Neuron (in vitro differentiated cells): ENCODE measurements around the gene SKIC2.
"Not testable (repeated sequence)": the region's sequence is repeated elsewhere in the genome, so short reads cannot be mapped to it uniquely, and the experiment has no call there.

ENCODE experiments used
- H2AFZ ChIP-seq: one replicate; pipeline ENCODE4 v1.6.1; 2013; ENCODE audit warnings: low read depth, mild to moderate bottlenecking, inconsistent platforms, low read length, moderate library complexity
- H3K27me3 ChIP-seq: one replicate; pipeline ENCODE4 v1.6.1; 2013; ENCODE audit warnings: low read length; ENCODE audit not compliant: insufficient read depth
- H3K36me3 ChIP-seq: one replicate; pipeline ENCODE4 v1.6.1; 2013; ENCODE audit warnings: low read length; ENCODE audit not compliant: insufficient read depth
- H3K4me1 ChIP-seq: one replicate; pipeline ENCODE4 v1.6.1; 2013; ENCODE audit warnings: low read length; ENCODE audit not compliant: insufficient read depth
- H3K4me3 ChIP-seq: 2 replicates; pipeline ENCODE4 v1.5.1; 2013; ENCODE audit warnings: mild to moderate bottlenecking, low read length, moderate library complexity
- H3K9me3 ChIP-seq: one replicate; pipeline ENCODE4 v1.6.1; 2013; ENCODE audit warnings: low read length

SKIC2 gene

DNA sequence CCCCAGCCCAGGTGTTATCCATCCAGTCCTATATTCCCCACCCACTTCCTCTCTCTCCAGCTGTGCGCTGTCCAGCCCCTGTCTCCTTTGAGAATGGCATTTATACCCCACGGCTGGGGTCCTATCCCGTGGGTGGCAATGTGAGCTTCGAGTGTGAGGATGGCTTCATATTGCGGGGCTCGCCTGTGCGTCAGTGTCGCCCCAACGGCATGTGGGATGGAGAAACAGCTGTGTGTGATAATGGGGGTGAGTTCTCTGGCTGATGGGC, 30.4 kb upstream of the SKIC2 start:
- Histone ChIP-seq H3K36me3 (no peaks in the 10 kb centered on the region), H3K9me3 (no peaks in the 10 kb centered on the region), H3K4me1 (peaks cover 2% of the 10 kb centered on the region), H3K4me3 (no peak overlapping the region), H3K27me3 (no peaks in the 10 kb centered on the region), H2AFZ (no peak overlapping the region)

DNA sequence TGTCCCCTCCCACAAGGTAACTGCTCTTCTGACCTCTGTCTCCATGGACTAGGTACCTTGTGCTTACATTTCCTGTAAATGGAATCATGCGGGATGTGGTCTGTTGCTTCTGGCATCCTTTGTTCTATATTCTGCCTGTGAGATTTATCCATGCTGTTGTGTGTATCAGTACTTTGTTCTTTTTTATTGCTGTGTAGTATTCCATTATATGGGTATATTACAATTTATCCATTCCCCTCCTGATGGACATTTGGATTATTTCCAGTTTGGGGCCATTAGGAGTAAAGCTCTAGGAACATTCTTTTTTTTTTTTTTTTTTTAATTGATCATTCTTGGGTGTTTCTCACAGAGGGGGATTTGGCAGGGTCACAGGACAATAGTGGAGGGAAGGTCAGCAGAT, 28.0 kb upstream of the SKIC2 start:
- Histone ChIP-seq H3K4me1 (peaks cover 2% of the 10 kb centered on the region), H3K36me3 (no peaks in the 10 kb centered on the region), H3K4me3 (no peak overlapping the region), H3K9me3 (no peaks in the 10 kb centered on the region), H3K27me3 (no peaks in the 10 kb centered on the region), H2AFZ (no peak overlapping the region)

DNA sequence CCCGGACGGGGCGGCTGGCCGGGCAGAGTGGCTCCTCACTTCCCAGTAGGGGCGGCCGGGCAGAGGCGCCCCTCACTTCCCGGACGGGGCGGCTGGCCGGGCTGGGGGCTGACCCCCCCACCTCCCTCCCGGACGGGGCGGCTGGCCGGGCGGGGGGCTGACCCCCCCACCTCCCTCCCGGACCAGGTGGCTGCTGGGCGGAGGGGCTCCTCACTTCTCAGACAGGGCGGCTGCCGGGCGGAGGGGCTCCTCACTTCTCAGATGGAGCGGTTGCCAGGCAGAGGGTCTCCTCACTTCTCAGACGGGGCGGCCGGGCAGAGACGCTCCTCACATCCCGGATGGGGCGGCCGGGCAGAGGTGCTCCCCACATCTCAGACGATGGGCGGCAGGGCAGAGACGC, 26.8 kb upstream of the SKIC2 start:
- H3K9me3 ChIP-seq, H3K4me3 ChIP-seq, H3K36me3 ChIP-seq, H3K4me1 ChIP-seq, H2AFZ ChIP-seq, H3K27me3 ChIP-seq: not testable (repeated sequence)

DNA sequence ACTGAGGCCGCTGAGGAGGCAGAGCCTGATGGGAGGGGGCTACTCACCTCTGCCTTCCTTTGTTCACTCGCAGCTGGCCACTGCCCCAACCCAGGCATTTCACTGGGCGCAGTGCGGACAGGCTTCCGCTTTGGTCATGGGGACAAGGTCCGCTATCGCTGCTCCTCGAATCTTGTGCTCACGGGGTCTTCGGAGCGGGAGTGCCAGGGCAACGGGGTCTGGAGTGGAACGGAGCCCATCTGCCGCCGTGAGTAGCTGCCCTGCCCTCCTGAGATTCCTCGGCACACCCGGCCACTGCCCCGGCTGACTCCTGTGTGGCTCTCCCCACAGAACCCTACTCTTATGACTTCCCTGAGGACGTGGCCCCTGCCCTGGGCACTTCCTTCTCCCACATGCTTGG, 25.4 kb upstream of the SKIC2 start:
- Histone ChIP-seq H3K36me3 (no peaks in the 10 kb centered on the region), H3K9me3 (no peaks in the 10 kb centered on the region), H2AFZ (no peak overlapping the region), H3K27me3 (no peaks in the 10 kb centered on the region), H3K4me1 (no peaks in the 10 kb centered on the region), H3K4me3 (no peak overlapping the region)

DNA sequence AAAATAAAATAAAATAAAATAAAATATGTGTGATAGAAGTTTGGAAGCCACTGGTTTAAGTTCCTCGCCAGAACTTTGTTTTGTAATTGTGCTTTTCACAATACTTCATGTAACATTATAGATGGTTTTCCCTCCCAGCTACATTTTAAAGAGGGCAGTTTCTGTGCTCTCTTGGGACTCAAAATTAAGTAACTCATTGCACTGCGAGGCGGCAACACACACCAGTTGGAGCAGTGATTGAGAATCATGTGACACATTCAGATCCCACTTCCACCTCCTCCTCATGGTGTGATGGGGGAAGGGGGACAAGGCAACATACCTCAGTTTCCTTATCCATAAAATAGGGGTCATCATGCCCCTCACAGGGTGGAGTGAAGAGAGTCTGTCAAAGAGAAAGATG, 24.0 kb upstream of the SKIC2 start:
- Histone ChIP-seq H3K36me3 (no peaks in the 10 kb centered on the region), H3K4me1 (no peaks in the 10 kb centered on the region), H2AFZ (no peak overlapping the region), H3K27me3 (no peaks in the 10 kb centered on the region), H3K9me3 (no peaks in the 10 kb centered on the region), H3K4me3 (no peak overlapping the region)

DNA sequence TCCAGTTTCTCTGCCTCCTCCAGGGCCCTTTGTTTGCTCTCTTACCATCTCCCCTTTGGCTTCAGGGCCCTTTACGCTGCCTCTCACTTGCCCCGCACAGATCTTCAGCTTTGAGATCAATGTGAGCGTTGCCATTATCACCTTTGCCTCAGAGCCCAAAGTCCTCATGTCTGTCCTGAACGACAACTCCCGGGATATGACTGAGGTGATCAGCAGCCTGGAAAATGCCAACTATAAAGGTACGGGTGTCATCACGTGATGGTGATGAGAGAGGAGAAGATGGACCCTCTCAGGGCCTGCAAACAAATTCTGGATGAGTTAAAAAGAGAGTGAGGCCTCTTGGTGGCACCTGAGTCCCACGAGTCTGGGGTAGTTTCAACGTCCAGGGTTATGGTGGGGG, 23.2 kb upstream of the SKIC2 start:
- Histone ChIP-seq H2AFZ (no peak overlapping the region), H3K4me3 (no peak overlapping the region), H3K36me3 (no peaks in the 10 kb centered on the region), H3K4me1 (no peaks in the 10 kb centered on the region), H3K27me3 (no peaks in the 10 kb centered on the region), H3K9me3 (no peaks in the 10 kb centered on the region)

DNA sequence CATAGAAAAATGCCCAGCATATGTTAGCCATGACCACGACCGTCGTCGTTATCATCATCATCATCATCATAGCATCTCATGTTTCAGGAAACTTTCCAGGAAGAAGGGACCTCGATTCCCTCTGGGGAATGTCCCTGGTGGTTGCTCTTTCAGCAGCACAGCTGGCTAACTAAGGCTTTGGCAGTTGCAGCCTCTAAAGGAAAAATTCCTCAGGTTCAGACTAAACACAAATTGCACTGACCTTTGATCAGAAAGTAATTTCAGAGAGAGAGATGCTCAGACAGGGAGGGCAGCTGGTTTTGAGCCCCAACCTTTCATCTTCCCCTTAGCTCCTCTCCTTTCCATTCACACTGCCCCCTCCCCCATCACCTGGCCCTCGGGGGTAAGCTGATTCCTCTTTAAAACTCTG, 18.7 kb upstream of the SKIC2 start:
- H3K4me1 ChIP-seq, result peaks cover 1% of the 10 kb centered on the region
- no peaks in the 10 kb centered on the region for H3K27me3 ChIP-seq
- H3K4me3 ChIP-seq, result no peak overlapping the region
- H3K9me3 ChIP-seq, result no peaks in the 10 kb centered on the region
- H3K36me3 ChIP-seq, result no peaks in the 10 kb centered on the region
- H2AFZ ChIP-seq, result no peak overlapping the region

DNA sequence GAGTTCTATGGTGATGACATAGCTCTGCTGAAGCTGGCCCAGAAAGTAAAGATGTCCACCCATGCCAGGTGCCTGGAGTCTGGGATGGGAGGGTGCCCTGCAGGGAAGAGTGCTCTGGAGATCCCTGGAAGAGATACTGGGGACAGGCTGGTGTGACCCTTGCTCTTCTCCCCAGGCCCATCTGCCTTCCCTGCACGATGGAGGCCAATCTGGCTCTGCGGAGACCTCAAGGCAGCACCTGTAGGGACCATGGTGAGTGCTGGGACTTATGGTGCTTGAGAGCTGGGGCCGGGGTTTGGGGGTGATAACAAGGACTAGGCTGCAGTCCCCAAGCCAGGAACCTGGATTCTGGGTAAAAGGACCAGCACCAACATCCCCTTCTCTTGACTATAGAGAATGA, 15.2 kb upstream of the SKIC2 start:
- Histone ChIP-seq H3K36me3 (no peaks in the 10 kb centered on the region), H3K4me1 (peaks cover 10% of the 10 kb centered on the region)

DNA sequence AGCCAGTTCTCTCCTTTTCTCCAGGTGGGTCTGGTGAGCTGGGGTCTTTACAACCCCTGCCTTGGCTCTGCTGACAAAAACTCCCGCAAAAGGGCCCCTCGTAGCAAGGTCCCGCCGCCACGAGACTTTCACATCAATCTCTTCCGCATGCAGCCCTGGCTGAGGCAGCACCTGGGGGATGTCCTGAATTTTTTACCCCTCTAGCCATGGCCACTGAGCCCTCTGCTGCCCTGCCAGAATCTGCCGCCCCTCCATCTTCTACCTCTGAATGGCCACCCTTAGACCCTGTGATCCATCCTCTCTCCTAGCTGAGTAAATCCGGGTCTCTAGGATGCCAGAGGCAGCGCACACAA, 13.8 kb upstream of the SKIC2 start:
- Histone ChIP-seq H3K4me1 (peaks cover 10% of the 10 kb centered on the region), H3K27me3 (no peaks in the 10 kb centered on the region), H2AFZ (no peak overlapping the region), H3K36me3 (peaks cover under 1% of the 10 kb centered on the region), H3K4me3 (no peak overlapping the region), H3K9me3 (no peaks in the 10 kb centered on the region)

More for the DNA sequence above, 15.2 kb upstream of the SKIC2 start:
- H3K9me3 ChIP-seq, result no peaks in the 10 kb centered on the region
- no peak overlapping the region for H2AFZ ChIP-seq
- H3K27me3 ChIP-seq, result no peaks in the 10 kb centered on the region
- H3K4me3 ChIP-seq, result no peak overlapping the region

DNA sequence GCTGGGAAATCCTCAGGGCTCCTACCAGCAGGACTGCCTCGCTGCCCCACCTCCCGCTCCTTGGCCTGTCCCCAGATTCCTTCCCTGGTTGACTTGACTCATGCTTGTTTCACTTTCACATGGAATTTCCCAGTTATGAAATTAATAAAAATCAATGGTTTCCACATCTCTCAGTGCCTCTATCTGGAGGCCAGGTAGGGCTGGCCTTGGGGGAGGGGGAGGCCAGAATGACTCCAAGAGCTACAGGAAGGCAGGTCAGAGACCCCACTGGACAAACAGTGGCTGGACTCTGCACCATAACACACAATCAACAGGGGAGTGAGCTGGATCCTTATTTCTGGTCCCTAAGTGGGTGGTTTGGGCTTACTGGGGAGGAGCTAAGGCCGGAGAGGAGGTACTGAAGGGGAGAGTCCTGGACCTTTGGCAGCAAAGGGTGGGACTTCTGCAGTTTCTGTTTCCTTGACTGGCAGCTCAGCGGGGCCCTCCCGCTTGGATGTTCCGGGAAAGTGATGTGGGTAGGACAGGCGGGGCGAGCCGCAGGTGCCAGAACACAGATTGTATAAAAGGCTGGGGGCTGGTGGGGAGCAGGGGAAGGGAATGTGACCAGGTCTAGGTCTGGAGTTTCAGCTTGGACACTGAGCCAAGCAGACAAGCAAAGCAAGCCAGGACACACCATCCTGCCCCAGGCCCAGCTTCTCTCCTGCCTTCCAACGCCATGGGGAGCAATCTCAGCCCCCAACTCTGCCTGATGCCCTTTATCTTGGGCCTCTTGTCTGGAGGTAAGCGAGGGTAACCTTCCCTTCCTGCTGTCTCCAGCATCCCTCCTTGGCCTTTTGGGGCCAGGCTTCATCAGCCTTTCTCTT, 13.2 kb upstream of the SKIC2 start, which contains the start of gene CFB:
TSS of gene CFB (plus strand) at position 589 of the 863 bp plus-strand sequence. CDS start at position 716, 127 bp downstream.
- Histone ChIP-seq H3K4me1 (peaks cover 10% of the 10 kb centered on the region), H2AFZ (no peak within 1 kb of the TSS), H3K4me3 (no peak within 1 kb of the TSS), H3K27me3 (no peaks in the 10 kb centered on the region), H3K36me3 (peaks cover 4% of the 10 kb centered on the region), H3K9me3 (no peaks in the 10 kb centered on the region)

DNA sequence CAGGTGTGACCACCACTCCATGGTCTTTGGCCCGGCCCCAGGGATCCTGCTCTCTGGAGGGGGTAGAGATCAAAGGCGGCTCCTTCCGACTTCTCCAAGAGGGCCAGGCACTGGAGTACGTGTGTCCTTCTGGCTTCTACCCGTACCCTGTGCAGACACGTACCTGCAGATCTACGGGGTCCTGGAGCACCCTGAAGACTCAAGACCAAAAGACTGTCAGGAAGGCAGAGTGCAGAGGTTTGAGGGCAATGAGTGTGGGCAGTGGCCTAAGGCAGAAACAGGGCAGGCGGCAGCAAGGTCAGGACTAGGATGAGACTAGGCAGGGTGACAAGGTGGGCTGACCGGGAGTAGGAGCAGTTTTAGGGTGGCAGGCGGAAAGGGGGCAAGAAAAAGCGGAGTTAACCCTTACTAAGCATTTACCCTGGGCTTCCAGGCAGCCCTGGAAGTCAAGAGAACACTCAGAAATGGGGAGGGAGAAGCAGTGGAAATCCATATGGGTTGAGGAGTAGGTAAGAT, 12.5 kb upstream of the SKIC2 start:
- Histone ChIP-seq H3K4me1 (peaks cover 10% of the 10 kb centered on the region), H3K4me3 (no peak overlapping the region), H3K36me3 (peaks cover 10% of the 10 kb centered on the region), H2AFZ (no peak overlapping the region), H3K27me3 (no peaks in the 10 kb centered on the region), H3K9me3 (no peaks in the 10 kb centered on the region)

DNA sequence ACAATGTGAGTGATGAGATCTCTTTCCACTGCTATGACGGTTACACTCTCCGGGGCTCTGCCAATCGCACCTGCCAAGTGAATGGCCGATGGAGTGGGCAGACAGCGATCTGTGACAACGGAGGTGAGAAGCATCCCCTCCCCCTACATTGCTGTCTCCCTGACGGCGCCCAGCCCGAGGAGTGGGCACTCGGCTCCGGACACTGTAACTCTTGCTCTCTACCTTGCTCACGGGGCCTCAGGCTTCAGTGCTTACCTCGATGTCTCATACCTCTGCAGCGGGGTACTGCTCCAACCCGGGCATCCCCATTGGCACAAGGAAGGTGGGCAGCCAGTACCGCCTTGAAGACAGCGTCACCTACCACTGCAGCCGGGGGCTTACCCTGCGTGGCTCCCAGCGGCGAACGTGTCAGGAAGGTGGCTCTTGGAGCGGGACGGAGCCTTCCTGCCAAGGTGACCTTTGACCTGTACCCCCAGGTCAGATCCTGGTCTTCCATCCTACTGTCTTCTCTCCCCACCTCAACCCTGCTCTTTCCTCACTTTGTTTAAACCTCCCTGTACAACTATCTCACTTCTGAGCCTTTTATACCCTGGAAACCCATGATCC, 11.8 kb upstream of the SKIC2 start:
- H3K4me3 ChIP-seq, result no peak overlapping the region
- peaks cover 10% of the 10 kb centered on the region for H3K4me1 ChIP-seq
- H3K9me3 ChIP-seq, result no peaks in the 10 kb centered on the region
- H3K27me3 ChIP-seq, result no peaks in the 10 kb centered on the region
- no peak overlapping the region for H2AFZ ChIP-seq
- H3K36me3 ChIP-seq, result peaks cover 18% of the 10 kb centered on the region

DNA sequence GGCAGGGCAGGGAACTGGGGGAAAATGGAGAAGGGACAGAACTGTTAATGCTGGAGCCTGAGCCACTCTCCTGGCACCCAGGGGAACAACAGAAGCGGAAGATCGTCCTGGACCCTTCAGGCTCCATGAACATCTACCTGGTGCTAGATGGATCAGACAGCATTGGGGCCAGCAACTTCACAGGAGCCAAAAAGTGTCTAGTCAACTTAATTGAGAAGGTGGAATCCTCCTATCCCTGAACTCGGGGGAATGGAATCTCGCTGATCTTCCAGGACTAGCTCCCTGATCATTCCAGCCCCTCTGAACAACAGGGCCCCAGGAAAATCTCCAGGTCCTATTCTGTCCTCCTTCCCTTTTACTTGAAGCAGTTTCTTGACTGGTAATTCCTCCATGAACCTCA, 11.1 kb upstream of the SKIC2 start:
- Histone ChIP-seq H3K4me3 (no peak overlapping the region), H2AFZ (no peak overlapping the region), H3K9me3 (no peaks in the 10 kb centered on the region), H3K4me1 (peaks cover 10% of the 10 kb centered on the region), H3K27me3 (no peaks in the 10 kb centered on the region), H3K36me3 (peaks cover 25% of the 10 kb centered on the region)
